Measurements from ENCODE around the gene PFN2.
"Not testable (repeated sequence)": the region's sequence is repeated elsewhere in the genome, so short reads cannot be mapped to it uniquely, and the experiment has no call there.

PFN2 gene

DNA sequence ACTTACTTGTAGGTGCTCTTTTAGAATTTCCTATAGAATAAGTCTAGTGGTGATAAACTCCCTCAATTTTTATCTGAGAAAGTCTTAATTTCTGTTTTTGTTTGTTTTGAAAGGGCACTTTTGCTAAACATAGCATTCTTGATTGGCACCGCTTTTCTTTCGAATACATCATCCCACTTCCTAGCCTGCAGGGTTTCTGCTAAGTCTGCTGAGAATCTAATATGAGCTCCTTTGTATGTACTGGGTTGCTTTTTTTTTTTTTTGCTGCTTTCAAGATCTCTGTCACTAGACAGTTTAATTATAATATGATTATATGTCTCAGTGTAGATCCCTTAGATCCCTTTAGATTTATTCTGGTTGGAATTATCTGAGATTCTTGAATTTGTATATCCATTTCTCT, 21.5 kb downstream of the PFN2 start:
- Histone ChIP-seq H2AFZ (ENCODE audit: low read depth, low read length) (no peak overlapping the region), H3K27me3 (ENCODE audit: insufficient read depth, low read length, poor library complexity) (no peaks in the 10 kb centered on the region), H3K4me3 (ENCODE audit: low read depth in 1 of 2, low read length in 2 of 2) (no peak overlapping the region), H3K4me2 (ENCODE audit: insufficient read depth, low read length) (no peak overlapping the region), H3K4me1 (ENCODE audit: insufficient read depth, low read length) (peaks cover 1% of the 10 kb centered on the region), H3K9me3 (ENCODE audit: insufficient read depth, low read length, severe bottlenecking) (no peaks in the 10 kb centered on the region), H3K36me3 (ENCODE audit: insufficient read depth, low read length) (no peaks in the 10 kb centered on the region), H3K79me2 (ENCODE audit: insufficient read depth, low read length) (no peaks in the 10 kb centered on the region), H4K20me1 (ENCODE audit: insufficient read depth, low read length) (no peaks in the 10 kb centered on the region), H3K27ac (ENCODE audit: low read length) (no peak overlapping the region), H3K9ac (ENCODE audit: low read depth, low read length) (no peak overlapping the region)
- no peak for ATAC-seq (ENCODE audit: insufficient read depth, low read depth)
- DNase-seq, result no peak
- TF ChIP-seq EZH2 (IDR thresholded peaks at IDR 0.05; ENCODE audit: borderline replicate concordance, low read depth, low read length, severe bottlenecking), result no peak
- TF ChIP-seq, protein P1, sequence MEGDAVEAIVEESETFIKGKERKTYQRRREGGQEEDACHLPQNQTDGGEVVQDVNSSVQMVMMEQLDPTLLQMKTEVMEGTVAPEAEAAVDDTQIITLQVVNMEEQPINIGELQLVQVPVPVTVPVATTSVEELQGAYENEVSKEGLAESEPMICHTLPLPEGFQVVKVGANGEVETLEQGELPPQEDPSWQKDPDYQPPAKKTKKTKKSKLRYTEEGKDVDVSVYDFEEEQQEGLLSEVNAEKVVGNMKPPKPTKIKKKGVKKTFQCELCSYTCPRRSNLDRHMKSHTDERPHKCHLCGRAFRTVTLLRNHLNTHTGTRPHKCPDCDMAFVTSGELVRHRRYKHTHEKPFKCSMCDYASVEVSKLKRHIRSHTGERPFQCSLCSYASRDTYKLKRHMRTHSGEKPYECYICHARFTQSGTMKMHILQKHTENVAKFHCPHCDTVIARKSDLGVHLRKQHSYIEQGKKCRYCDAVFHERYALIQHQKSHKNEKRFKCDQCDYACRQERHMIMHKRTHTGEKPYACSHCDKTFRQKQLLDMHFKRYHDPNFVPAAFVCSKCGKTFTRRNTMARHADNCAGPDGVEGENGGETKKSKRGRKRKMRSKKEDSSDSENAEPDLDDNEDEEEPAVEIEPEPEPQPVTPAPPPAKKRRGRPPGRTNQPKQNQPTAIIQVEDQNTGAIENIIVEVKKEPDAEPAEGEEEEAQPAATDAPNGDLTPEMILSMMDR (IDR thresholded peaks at IDR 0.05; ENCODE audit: borderline replicate concordance, extremely low read depth, low read length, poor library complexity, severe bottlenecking), result no peak

DNA sequence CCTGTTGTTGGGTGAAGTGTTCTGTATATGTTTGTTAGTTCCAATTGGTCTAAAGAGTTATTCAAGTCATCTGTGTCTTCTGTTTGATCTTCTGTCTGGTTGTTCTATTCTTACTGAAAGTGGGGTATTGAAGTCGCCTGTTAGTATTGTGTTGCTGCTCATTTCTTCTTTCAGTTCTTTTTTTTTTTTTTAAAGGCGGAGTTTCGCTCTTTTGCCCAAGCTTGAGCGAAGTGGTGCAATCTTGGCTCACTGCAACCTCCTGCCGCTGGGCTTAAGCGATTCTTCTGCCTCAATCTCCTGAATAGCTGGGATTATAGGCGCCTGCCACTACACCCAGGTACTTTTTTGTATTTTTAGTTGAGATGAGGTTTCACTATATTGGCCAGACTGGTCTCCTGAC, 23.5 kb downstream of the PFN2 start:
- H3K79me2 ChIP-seq (ENCODE audit: insufficient read depth, low read length), result 0 out of 2 replicates have a peak, but pooled peaks cover 3% of the 10 kb centered on the region
- H3K9me3 ChIP-seq (ENCODE audit: insufficient read depth, low read length, severe bottlenecking), result no peaks in the 10 kb centered on the region
- H3K9ac ChIP-seq (ENCODE audit: low read depth, low read length), result no peak overlapping the region
- H3K4me1 ChIP-seq (ENCODE audit: insufficient read depth, low read length), result no peaks in the 10 kb centered on the region
- no peak overlapping the region for H3K4me2 ChIP-seq (ENCODE audit: insufficient read depth, low read length)
- H2AFZ ChIP-seq (ENCODE audit: low read depth, low read length), result no peak overlapping the region
- H3K36me3 ChIP-seq (ENCODE audit: insufficient read depth, low read length), result peaks cover 5% of the 10 kb centered on the region; the same call in 1 of the 2 replicates
- DNase-seq (no peak), ATAC-seq (ENCODE audit: insufficient read depth, low read depth) (no peak)
- TF ChIP-seq, protein P1 (IDR thresholded peaks at IDR 0.05; ENCODE audit: borderline replicate concordance, extremely low read depth, low read length, poor library complexity, severe bottlenecking), result no peak
- TF ChIP-seq EZH2 (IDR thresholded peaks at IDR 0.05; ENCODE audit: borderline replicate concordance, low read depth, low read length, severe bottlenecking), result no peak
- no peaks in the 10 kb centered on the region for H4K20me1 ChIP-seq (ENCODE audit: insufficient read depth, low read length)
- no peak overlapping the region for H3K27ac ChIP-seq (ENCODE audit: low read length)
- no peak overlapping the region for H3K4me3 ChIP-seq (ENCODE audit: low read depth in 1 of 2, low read length in 2 of 2)
- no peaks in the 10 kb centered on the region for H3K27me3 ChIP-seq (ENCODE audit: insufficient read depth, low read length, poor library complexity)

DNA sequence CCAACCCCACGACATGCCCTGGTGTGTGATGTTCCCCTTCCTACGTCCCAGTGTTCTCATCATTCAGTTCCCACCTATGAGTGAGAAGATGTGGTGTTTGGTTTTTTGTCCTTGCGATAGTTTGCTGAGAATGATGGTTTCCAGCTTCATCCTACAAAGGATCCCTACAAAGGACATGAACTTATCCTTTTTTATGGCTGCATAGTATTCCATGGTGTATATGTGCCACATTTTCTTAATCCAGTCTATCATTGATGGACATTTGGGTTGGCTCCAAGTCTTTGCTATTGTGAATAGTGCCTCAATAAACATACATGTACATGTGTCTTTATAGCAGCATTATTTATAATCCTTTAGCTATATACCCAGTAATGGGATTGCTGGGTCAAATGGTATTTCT, 26.7 kb downstream of the PFN2 start:
- not testable (repeated sequence) for ATAC-seq (ENCODE audit: insufficient read depth, low read depth); H4K20me1 ChIP-seq (ENCODE audit: insufficient read depth, low read length); H3K4me2 ChIP-seq (ENCODE audit: insufficient read depth, low read length); H3K9me3 ChIP-seq (ENCODE audit: insufficient read depth, low read length, severe bottlenecking); H2AFZ ChIP-seq (ENCODE audit: low read depth, low read length); H3K4me1 ChIP-seq (ENCODE audit: insufficient read depth, low read length); H3K27ac ChIP-seq (ENCODE audit: low read length); H3K4me3 ChIP-seq (ENCODE audit: low read depth in 1 of 2, low read length in 2 of 2); H3K9ac ChIP-seq (ENCODE audit: low read depth, low read length); H3K36me3 ChIP-seq (ENCODE audit: insufficient read depth, low read length); DNase-seq; H3K79me2 ChIP-seq (ENCODE audit: insufficient read depth, low read length); H3K27me3 ChIP-seq (ENCODE audit: insufficient read depth, low read length, poor library complexity)

DNA sequence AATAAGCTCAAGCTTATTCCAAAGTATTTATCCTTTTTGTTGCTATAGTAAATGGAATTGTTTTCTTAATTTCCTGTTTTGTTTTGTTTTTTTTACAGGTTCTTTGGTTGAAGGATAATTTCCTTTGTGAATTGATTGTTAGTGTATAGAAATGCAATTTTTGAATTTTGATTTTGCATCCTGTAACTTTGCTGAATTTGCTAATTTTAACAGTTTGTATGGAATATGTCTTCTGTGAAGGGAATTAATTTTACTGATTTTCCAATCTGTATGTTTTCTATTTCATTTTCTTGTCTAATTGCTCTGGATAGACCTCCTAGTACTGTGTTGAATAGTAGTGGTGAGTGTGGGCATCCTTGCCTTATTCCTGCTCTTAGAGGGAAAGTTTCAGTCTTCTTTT, 28.3 kb downstream of the PFN2 start:
- 0 out of 2 replicates have a peak, but pooled peaks cover 3% of the 10 kb centered on the region for H3K79me2 ChIP-seq (ENCODE audit: insufficient read depth, low read length)
- H3K9me3 ChIP-seq (ENCODE audit: insufficient read depth, low read length, severe bottlenecking), result no peaks in the 10 kb centered on the region
- H3K27me3 ChIP-seq (ENCODE audit: insufficient read depth, low read length, poor library complexity), result no peaks in the 10 kb centered on the region
- H3K4me2 ChIP-seq (ENCODE audit: insufficient read depth, low read length), result no peak overlapping the region
- no peak overlapping the region for H3K27ac ChIP-seq (ENCODE audit: low read length)
- no peak overlapping the region for H3K4me3 ChIP-seq (ENCODE audit: low read depth in 1 of 2, low read length in 2 of 2)
- no peak for DNase-seq
- H3K36me3 ChIP-seq (ENCODE audit: insufficient read depth, low read length), result peaks cover 5% of the 10 kb centered on the region; the same call in 1 of the 2 replicates
- H3K4me1 ChIP-seq (ENCODE audit: insufficient read depth, low read length), result no peaks in the 10 kb centered on the region
- no peak for ATAC-seq (ENCODE audit: insufficient read depth, low read depth)
- H3K9ac ChIP-seq (ENCODE audit: low read depth, low read length), result no peak overlapping the region
- H4K20me1 ChIP-seq (ENCODE audit: insufficient read depth, low read length), result no peaks in the 10 kb centered on the region
- TF ChIP-seq, protein P1 (IDR thresholded peaks at IDR 0.05; ENCODE audit: borderline replicate concordance, extremely low read depth, low read length, poor library complexity, severe bottlenecking), result no peak
- TF ChIP-seq EZH2 (IDR thresholded peaks at IDR 0.05; ENCODE audit: borderline replicate concordance, low read depth, low read length, severe bottlenecking), result no peak
- no peak overlapping the region for H2AFZ ChIP-seq (ENCODE audit: low read depth, low read length)
